Activated CD4-positive, alpha-beta T cell treated with anti-CD3 and anti-CD28 coated beads, Interleukin-2, amount 50 U/mL, for 24 hours (primary cell): ENCODE results near the gene BAHCC1.

Source experiments
- DNase-seq, 2 donors: peaks; one replicate each; pipeline ENCODE4 v3.0.0-alpha.2; 2020; ENCODE audit warnings: low read depth in 1 of 2, low spot score in 1 of 2

The BAHCC1 gene

GRCh38 chr17:81386141-81386645 lies 9.1 kb upstream of the BAHCC1 start:
- no peak for DNase-seq

- DNase-seq = no peak
Observed at GRCh38 chr17:81386646-81387099, 8.6 kb upstream of the BAHCC1 start.

- DNase-seq = peak; percentile 42
Observed at GRCh38 chr17:81387100-81388090, 7.9 kb upstream of the BAHCC1 start.

GRCh38 chr17:81388091-81388611 lies 7.1 kb upstream of the BAHCC1 start:
- no peak for DNase-seq

- DNase-seq = no peak
Observed at GRCh38 chr17:81388612-81389367, 6.5 kb upstream of the BAHCC1 start.

GRCh38 chr17:81389585-81389984 lies 5.7 kb upstream of the BAHCC1 start:
- DNase-seq = no peak

- no peak for DNase-seq
Observed at GRCh38 chr17:81390029-81390872, 5.0 kb upstream of the BAHCC1 start.

GRCh38 chr17:81390873-81391255 lies 4.4 kb upstream of the BAHCC1 start:
- DNase-seq = no peak

- DNase-seq = no peak
Observed at GRCh38 chr17:81391293-81391935, 3.8 kb upstream of the BAHCC1 start.

GRCh38 chr17:81391936-81392908 lies 3.0 kb upstream of the BAHCC1 start:
- DNase-seq = no peak

- no peak for DNase-seq
Observed at GRCh38 chr17:81392909-81393654, 2.2 kb upstream of the BAHCC1 start.

GRCh38 chr17:81393684-81394376 lies 1.4 kb upstream of the BAHCC1 start:
- DNase-seq = peak in 1 of 2 donors; percentile 63

- DNase-seq = no peak
Observed at GRCh38 chr17:81394377-81394920, 808 bp upstream of the BAHCC1 start.

- DNase-seq = no peak
Observed at GRCh38 chr17:81395600-81396277, 482 bp downstream of the BAHCC1 start.

GRCh38 chr17:81396278-81396721 lies 1.0 kb downstream of the BAHCC1 start:
- no peak for DNase-seq

GRCh38 chr17:81396722-81397313 lies 1.6 kb downstream of the BAHCC1 start:
- no peak for DNase-seq
